SK-N-SH treated with all-trans-retinoic acid at 6 μM for 48 hours (cell line): ENCODE measurements around the gene C3orf52.

Source experiments
- ATAC-seq: fragments of 200-7000 bp; cut with Tn5 transposase; 3 replicates; pipeline ENCODE4 v1.9.1; 2020; ENCODE audit warnings: mild to moderate bottlenecking, moderate library complexity
- ARNTL ChIP-seq: fragments of 450-650 bp; formaldehyde crosslinking; IDR thresholded peaks from 2 replicates; pipeline ENCODE4 v1.5.0; 2020; ENCODE audit warnings: low read depth, mild to moderate bottlenecking, moderate library complexity, borderline replicate concordance
- BACH2 ChIP-seq: fragments of 250-450 bp; sonication (Bioruptor Pico); IDR thresholded peaks from 2 replicates; pipeline ENCODE4 v1.9.0; 2021; ENCODE audit warnings: mild to moderate bottlenecking, borderline replicate concordance
- CREB5 ChIP-seq: fragments of 250-450 bp; sonication (Bioruptor Pico); IDR thresholded peaks from 2 replicates; pipeline ENCODE4 v1.5.1; 2020; ENCODE audit warnings: low read depth, mild to moderate bottlenecking, moderate library complexity
- CSRNP3 ChIP-seq: fragments of 250-450 bp; sonication (Bioruptor Pico); IDR thresholded peaks from 2 replicates; pipeline ENCODE4 v1.5.1; 2021; ENCODE audit warnings: mild to moderate bottlenecking, moderate library complexity
- ESRRG ChIP-seq: fragments of 250-450 bp; sonication (Bioruptor Pico); IDR thresholded peaks from 2 replicates; pipeline ENCODE4 v1.6.1; 2021; ENCODE audit warnings: mild to moderate bottlenecking
- ISL1 ChIP-seq: fragments of 250-450 bp; sonication (Bioruptor Pico); IDR thresholded peaks from 2 replicates; pipeline ENCODE4 v2.1.2; 2022; ENCODE audit warnings: mild to moderate bottlenecking, moderate library complexity
- OSR1 ChIP-seq: fragments of 250-450 bp; sonication (Bioruptor Pico); IDR thresholded peaks from 2 replicates; pipeline ENCODE4 v1.8.0; 2022; ENCODE audit warnings: moderate library complexity, mild to moderate bottlenecking, inconsistent platforms
- PATZ1 ChIP-seq: fragments of 250-450 bp; sonication (Bioruptor Pico); IDR thresholded peaks from 2 replicates; pipeline ENCODE4 v1.8.0; 2020; ENCODE audit warnings: mild to moderate bottlenecking, moderate library complexity, borderline replicate concordance
- RARB ChIP-seq: fragments of 250-450 bp; sonication (Bioruptor Pico); IDR thresholded peaks from 2 replicates; pipeline ENCODE4 v1.8.0; 2021; ENCODE audit warnings: mild to moderate bottlenecking, moderate library complexity
- SNAI2 ChIP-seq: fragments of 250-450 bp; sonication (Bioruptor Pico); IDR thresholded peaks from 2 replicates; pipeline ENCODE4 v1.5.0; 2020; ENCODE audit warnings: mild to moderate bottlenecking, moderate library complexity
- TOX ChIP-seq: fragments of 250-450 bp; sonication (Bioruptor Pico); IDR thresholded peaks from 2 replicates; pipeline ENCODE4 v1.8.0; 2021; ENCODE audit warnings: mild to moderate bottlenecking, moderate library complexity, borderline replicate concordance
- TSHZ2 ChIP-seq: fragments of 250-450 bp; sonication (Bioruptor Pico); IDR thresholded peaks from 2 replicates; pipeline ENCODE4 v1.5.0; 2020; ENCODE audit warnings: mild to moderate bottlenecking, moderate library complexity
- ZC3H10 ChIP-seq: fragments of 250-450 bp; sonication (Bioruptor Pico); IDR thresholded peaks from 2 replicates; pipeline ENCODE4 v1.5.1; 2021; ENCODE audit warnings: mild to moderate bottlenecking, moderate library complexity
- ZFP3 ChIP-seq: fragments of 250-450 bp; sonication (Bioruptor Pico); IDR thresholded peaks from 2 replicates; pipeline ENCODE4 v1.5.0; 2020; ENCODE audit warnings: mild to moderate bottlenecking, moderate library complexity
- ZFP30 ChIP-seq: fragments of 450-650 bp; formaldehyde crosslinking; IDR thresholded peaks from 2 replicates; pipeline ENCODE4 v1.5.0; 2022; ENCODE audit warnings: mild to moderate bottlenecking, moderate library complexity
- ZNF565 ChIP-seq: fragments of 450-650 bp; formaldehyde crosslinking; conservative IDR thresholded peaks from 2 replicates; pipeline ENCODE4 v1.5.0; 2020; ENCODE audit warnings: low read depth, mild to moderate bottlenecking, moderate library complexity
- ZNF70 ChIP-seq: fragments of 450-650 bp; formaldehyde crosslinking; IDR thresholded peaks from 2 replicates; pipeline ENCODE4 v1.5.0; 2020; ENCODE audit warnings: mild to moderate bottlenecking, moderate library complexity

Gene C3orf52

GRCh38 chr3:112132554-112132953 is 46.4 kb downstream of the C3orf52 start:
- TF ChIP-seq ARNTL (CRISPR knock-in tag) (no peak), ESRRG (CRISPR knock-in tag) (no peak), TSHZ2 (CRISPR knock-in tag) (no peak), CREB5 (CRISPR knock-in tag) (no peak), ISL1 (no peak), ZNF565 (CRISPR knock-in tag) (no peak), CSRNP3 (no peak), ZNF70 (no peak), SNAI2 (no peak), ZFP30 (CRISPR knock-in tag) (no peak), ZC3H10 (CRISPR knock-in tag) (no peak), BACH2 (no peak), RARB (CRISPR knock-in tag) (no peak), TOX (CRISPR knock-in tag) (no peak), PATZ1 (CRISPR knock-in tag) (no peak), ZFP3 (CRISPR knock-in tag) (no peak)
- no peak for ATAC-seq

- no peak for ATAC-seq
- no peak for TF ChIP-seq OSR1 (CRISPR knock-in tag)
- no peak for TF ChIP-seq BACH2
- no peak for TF ChIP-seq ZFP3 (CRISPR knock-in tag)
- no peak for TF ChIP-seq ISL1
- no peak for TF ChIP-seq SNAI2
- TF ChIP-seq TOX (CRISPR knock-in tag) = no peak
- TF ChIP-seq ESRRG (CRISPR knock-in tag) = no peak
- no peak for TF ChIP-seq RARB (CRISPR knock-in tag)
- no peak for TF ChIP-seq TSHZ2 (CRISPR knock-in tag)
Observed at GRCh38 chr3:112132975-112133448, 46.8 kb downstream of the C3orf52 start, which contains the start of gene GCSAM. GCSAM (minus strand) TSS chr3:112133248; CDS start chr3:112133120, 128 bp downstream.

GRCh38 chr3:112133626-112134334 is 47.6 kb downstream of the C3orf52 start:
- no peak for ATAC-seq
- TF ChIP-seq TOX (CRISPR knock-in tag) = no peak
- no peak for TF ChIP-seq ZNF565 (CRISPR knock-in tag)
- TF ChIP-seq BACH2 = no peak
- no peak for TF ChIP-seq ZFP3 (CRISPR knock-in tag)
- no peak for TF ChIP-seq TSHZ2 (CRISPR knock-in tag)
- no peak for TF ChIP-seq ZFP30 (CRISPR knock-in tag)
